Measurements from ENCODE around the gene NTM.

The NTM gene

DNA sequence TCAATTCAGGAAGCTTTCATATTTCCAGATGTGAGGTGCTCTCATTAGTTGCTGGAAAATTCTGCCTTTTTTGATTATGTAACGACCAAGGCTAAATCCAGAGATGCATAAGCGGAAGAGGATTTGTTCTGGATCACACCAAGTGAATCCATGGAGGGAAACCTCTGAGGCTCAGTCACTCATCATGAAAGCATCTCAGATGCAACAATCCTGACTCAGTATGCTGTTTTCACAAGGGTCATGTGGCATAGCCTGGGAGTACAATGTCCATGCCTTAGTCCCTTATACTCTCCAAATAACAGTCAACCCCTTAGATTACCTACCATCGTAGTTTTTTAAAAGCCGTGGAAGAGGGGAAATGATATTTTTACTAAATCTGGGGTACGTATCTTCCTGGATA, 445.6 kb downstream of the NTM start:
- H3K9ac ChIP-seq (ENCODE audit: low read length), result no peak overlapping the region
- no peaks in the 10 kb centered on the region for H4K20me1 ChIP-seq (ENCODE audit: insufficient read depth, low read length)
- no peak overlapping the region for H3K4me2 ChIP-seq (ENCODE audit: low read length)
- no peaks in the 10 kb centered on the region for H3K36me3 ChIP-seq (replicated peaks; ENCODE audit: low read depth, low read length)
- TF ChIP-seq, protein P1, sequence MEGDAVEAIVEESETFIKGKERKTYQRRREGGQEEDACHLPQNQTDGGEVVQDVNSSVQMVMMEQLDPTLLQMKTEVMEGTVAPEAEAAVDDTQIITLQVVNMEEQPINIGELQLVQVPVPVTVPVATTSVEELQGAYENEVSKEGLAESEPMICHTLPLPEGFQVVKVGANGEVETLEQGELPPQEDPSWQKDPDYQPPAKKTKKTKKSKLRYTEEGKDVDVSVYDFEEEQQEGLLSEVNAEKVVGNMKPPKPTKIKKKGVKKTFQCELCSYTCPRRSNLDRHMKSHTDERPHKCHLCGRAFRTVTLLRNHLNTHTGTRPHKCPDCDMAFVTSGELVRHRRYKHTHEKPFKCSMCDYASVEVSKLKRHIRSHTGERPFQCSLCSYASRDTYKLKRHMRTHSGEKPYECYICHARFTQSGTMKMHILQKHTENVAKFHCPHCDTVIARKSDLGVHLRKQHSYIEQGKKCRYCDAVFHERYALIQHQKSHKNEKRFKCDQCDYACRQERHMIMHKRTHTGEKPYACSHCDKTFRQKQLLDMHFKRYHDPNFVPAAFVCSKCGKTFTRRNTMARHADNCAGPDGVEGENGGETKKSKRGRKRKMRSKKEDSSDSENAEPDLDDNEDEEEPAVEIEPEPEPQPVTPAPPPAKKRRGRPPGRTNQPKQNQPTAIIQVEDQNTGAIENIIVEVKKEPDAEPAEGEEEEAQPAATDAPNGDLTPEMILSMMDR (IDR thresholded peaks at IDR 0.05; ENCODE audit: low read depth, low read length), result no peak
- no peak for TF ChIP-seq EZH2phosphoT487 (IDR thresholded peaks at IDR 0.05; ENCODE audit: low read depth)
- peaks cover 7% of the 10 kb centered on the region for H3K27me3 ChIP-seq (ENCODE audit: low read depth, low read length)
- no peaks in the 10 kb centered on the region for H3K79me2 ChIP-seq (ENCODE audit: low read length)
- H3K27ac ChIP-seq (ENCODE audit: low read length), result no peak overlapping the region
- H2AFZ ChIP-seq (ENCODE audit: low read depth, low read length), result no peak overlapping the region
- H3K9me3 ChIP-seq (ENCODE audit: insufficient read depth, low read length), result no peaks in the 10 kb centered on the region
- no peaks in the 10 kb centered on the region for H3K4me1 ChIP-seq (ENCODE audit: low read length)
- H3K4me3 ChIP-seq (ENCODE audit: low read length), result no peak overlapping the region

DNA sequence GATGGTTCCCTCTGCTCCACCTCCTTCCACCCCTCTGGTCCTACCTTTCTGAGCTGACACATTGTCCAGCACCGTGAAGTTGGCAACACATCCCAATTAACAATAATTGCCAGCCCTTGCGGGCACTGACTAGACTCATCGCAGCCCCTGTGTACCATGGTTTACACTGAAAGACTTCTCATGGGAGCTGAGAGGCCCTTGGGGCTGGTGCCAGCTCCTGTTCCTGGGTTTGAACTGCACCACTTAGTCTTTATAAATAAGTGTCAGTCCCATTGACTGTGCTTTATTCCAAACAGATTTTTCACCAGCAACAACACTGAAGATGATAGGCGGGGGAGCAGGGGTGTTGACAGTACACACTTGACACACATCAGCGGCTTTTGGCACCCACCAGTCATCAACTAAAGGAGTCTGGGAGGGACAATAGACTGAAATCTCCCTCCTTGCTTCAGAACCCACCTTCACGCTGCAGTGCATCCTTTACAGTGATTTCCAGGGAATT, 447.3 kb downstream of the NTM start:
- Histone ChIP-seq H3K9me3 (ENCODE audit: insufficient read depth, low read length) (no peaks in the 10 kb centered on the region), H3K9ac (ENCODE audit: low read length) (no peak overlapping the region), H4K20me1 (ENCODE audit: insufficient read depth, low read length) (no peaks in the 10 kb centered on the region), H3K27me3 (ENCODE audit: low read depth, low read length) (peaks cover 6% of the 10 kb centered on the region), H3K27ac (ENCODE audit: low read length) (no peak overlapping the region), H3K4me1 (ENCODE audit: low read length) (no peaks in the 10 kb centered on the region), H3K36me3 (replicated peaks; ENCODE audit: low read depth, low read length) (no peaks in the 10 kb centered on the region), H3K4me2 (ENCODE audit: low read length) (no peak overlapping the region), H2AFZ (ENCODE audit: low read depth, low read length) (no peak overlapping the region), H3K4me3 (ENCODE audit: low read length) (no peak overlapping the region), H3K79me2 (ENCODE audit: low read length) (no peaks in the 10 kb centered on the region)
- TF ChIP-seq, protein P1 (IDR thresholded peaks at IDR 0.05; ENCODE audit: low read depth, low read length), result no peak
- TF ChIP-seq EZH2phosphoT487 (IDR thresholded peaks at IDR 0.05; ENCODE audit: low read depth), result no peak

DNA sequence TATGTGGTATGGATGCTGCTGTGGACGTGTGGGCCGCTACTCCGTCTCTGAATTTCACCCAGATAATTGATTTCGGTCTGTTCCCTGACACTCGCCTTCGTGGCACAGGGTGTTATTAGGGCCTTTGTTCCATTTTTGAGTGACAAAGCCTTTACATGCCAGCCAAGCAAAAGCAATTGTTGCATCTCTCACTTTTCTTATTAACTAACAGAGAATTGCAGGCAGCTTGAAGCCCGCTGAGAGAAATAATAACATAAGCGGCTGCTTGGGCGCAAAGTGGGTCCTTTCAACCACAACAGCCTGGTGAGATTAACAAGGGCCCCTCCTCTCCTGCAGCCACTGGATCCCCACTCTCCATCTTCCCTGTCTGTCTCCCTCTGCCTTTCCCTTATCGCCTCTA, 449.4 kb downstream of the NTM start:
- H2AFZ ChIP-seq (ENCODE audit: low read depth, low read length), result no peak overlapping the region
- H3K79me2 ChIP-seq (ENCODE audit: low read length), result no peaks in the 10 kb centered on the region
- H3K9ac ChIP-seq (ENCODE audit: low read length), result no peak overlapping the region
- no peaks in the 10 kb centered on the region for H3K4me1 ChIP-seq (ENCODE audit: low read length)
- TF ChIP-seq EZH2phosphoT487 (IDR thresholded peaks at IDR 0.05; ENCODE audit: low read depth), result no peak
- TF ChIP-seq, protein P1 (IDR thresholded peaks at IDR 0.05; ENCODE audit: low read depth, low read length), result no peak
- no peak overlapping the region for H3K4me2 ChIP-seq (ENCODE audit: low read length)
- H3K27ac ChIP-seq (ENCODE audit: low read length), result no peak overlapping the region
- peaks cover 16% of the 10 kb centered on the region; the same call in 1 of the 2 replicates for H3K27me3 ChIP-seq (ENCODE audit: low read depth, low read length)
- H4K20me1 ChIP-seq (ENCODE audit: insufficient read depth, low read length), result no peaks in the 10 kb centered on the region
- no peaks in the 10 kb centered on the region for H3K36me3 ChIP-seq (replicated peaks; ENCODE audit: low read depth, low read length)
- no peaks in the 10 kb centered on the region for H3K9me3 ChIP-seq (ENCODE audit: insufficient read depth, low read length)
- H3K4me3 ChIP-seq (ENCODE audit: low read length), result no peak overlapping the region

DNA sequence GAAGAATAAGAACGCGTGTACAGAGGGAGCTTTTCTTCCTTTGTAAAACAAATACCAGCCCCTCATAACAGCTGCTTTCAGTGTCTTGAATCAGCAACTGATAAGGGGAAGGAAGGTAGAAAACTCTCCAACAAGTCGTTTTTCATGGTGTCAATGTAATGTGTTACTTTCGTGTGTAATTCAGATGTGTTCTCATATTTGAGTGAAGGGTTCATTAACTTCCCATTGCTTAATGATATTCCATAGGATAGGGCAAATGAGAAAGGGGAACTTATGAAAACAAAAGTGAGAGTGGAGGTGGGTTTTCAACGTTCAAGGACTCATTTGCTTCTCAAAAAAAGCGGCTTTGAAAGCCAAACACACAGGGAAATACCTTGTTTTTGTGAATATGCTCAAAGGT, 452.1 kb downstream of the NTM start:
- Histone ChIP-seq H3K9ac (ENCODE audit: low read length) (no peak overlapping the region), H3K4me3 (ENCODE audit: low read length) (no peak overlapping the region), H3K4me1 (ENCODE audit: low read length) (no peaks in the 10 kb centered on the region), H4K20me1 (ENCODE audit: insufficient read depth, low read length) (no peaks in the 10 kb centered on the region), H3K4me2 (ENCODE audit: low read length) (no peak overlapping the region), H2AFZ (ENCODE audit: low read depth, low read length) (no peak overlapping the region), H3K9me3 (ENCODE audit: insufficient read depth, low read length) (no peaks in the 10 kb centered on the region), H3K36me3 (replicated peaks; ENCODE audit: low read depth, low read length) (no peaks in the 10 kb centered on the region), H3K27me3 (ENCODE audit: low read depth, low read length) (peaks cover 16% of the 10 kb centered on the region; the same call in 1 of the 2 replicates), H3K79me2 (ENCODE audit: low read length) (no peaks in the 10 kb centered on the region), H3K27ac (ENCODE audit: low read length) (no peak overlapping the region)
- TF ChIP-seq, protein P1 (IDR thresholded peaks at IDR 0.05; ENCODE audit: low read depth, low read length), result no peak
- TF ChIP-seq EZH2phosphoT487 (IDR thresholded peaks at IDR 0.05; ENCODE audit: low read depth), result no peak

All from OCI-LY3 (cell line).